Tibial nerve (tissue), 4 donors: ENCODE data around the gene BCAR3. TPM values are rescaled to one million over a fixed set of nuclear protein-coding genes. Genes with fewer than 3 reads are reported as not detected.

Experiments used
- DNase-seq, 2 donors: peaks; one replicate each; pipeline ENCODE4 v3.0.0-alpha.2; 2019; ENCODE audit warnings: low spot score in 2 of 2
- H3K27ac ChIP-seq, 4 donors: fragments of 200-600 bp; sonication (generic) in 3 of 4; one replicate each; pipeline ENCODE4 v1.5.1; 2017 to 2019; ENCODE audit warnings: mild to moderate bottlenecking in 1 of 4
- H3K27me3 ChIP-seq, 2 donors: fragments of 200-600 bp; sonication (generic) in 1 of 2; one replicate each; pipeline versions ENCODE4 v1.5.1 to v1.6.0; 2017 to 2019
- H3K36me3 ChIP-seq, 3 donors: fragments of 200-600 bp; sonication (generic); one replicate each; pipeline ENCODE4 v1.5.1; 2018 to 2019
- H3K4me1 ChIP-seq, 4 donors: fragments of 200-600 bp; sonication (generic) in 3 of 4; one replicate each; pipeline ENCODE4 v1.5.1; 2017 to 2019
- H3K4me3 ChIP-seq, 4 donors: fragments of 200-600 bp; sonication (generic) in 3 of 4; one replicate each; pipeline ENCODE4 v1.5.1; 2017 to 2019; ENCODE audit warnings: mild to moderate bottlenecking in 1 of 4, moderate library complexity in 1 of 4
- H3K9me3 ChIP-seq, 4 donors: fragments of 200-600 bp; sonication (generic) in 3 of 4; one replicate each; pipeline ENCODE4 v1.5.1; 2017 to 2019
- EP300 ChIP-seq, 2 donors: sonication (generic); formaldehyde crosslinking; IDR thresholded peaks; one replicate each; pipeline ENCODE4 v1.6.1; 2017; ENCODE audit warnings: antibody characterized with exemption in 2 of 2, mild to moderate bottlenecking in 1 of 2
- POLR2A ChIP-seq, 2 donors: fragments of 450-650 bp; IDR thresholded peaks; one replicate each; pipeline ENCODE4 v1.6.1; 2017; ENCODE audit warnings: antibody characterized with exemption in 2 of 2, mild to moderate bottlenecking in 2 of 2, moderate library complexity in 2 of 2
- WGBS, 2 donors: methylation state at CpG; one replicate each; pipeline ENCODE4 v1.1.5; 2018; 5-methylcytosine and 5-hydroxymethylcytosine counted together
- total RNA-seq, 4 donors: library from RNA; depleted of rRNA; stranded (reverse); fragments of >200 nt; gene quantifications; one replicate each; pipeline ENCODE4 v1.1.0, GENCODE V29; 2016
- TF ChIP-seq, protein P1 (sequence below), 5 experiments: fragments of 200-600 bp in 3 of 5; fragments of 450-650 bp in 2 of 5; sonication (generic) in 3 of 5; IDR thresholded peaks; one replicate each; pipeline ENCODE4 v1.5.1; 2016 to 2019; ENCODE audit warnings: antibody characterized with exemption in 5 of 5, mild to moderate bottlenecking in 3 of 5, moderate library complexity in 2 of 5

BCAR3 gene
- total RNA-seq, 4 donors from 2014 or later: 26.2 to 41.8 (median 36.5) TPM

- Histone ChIP-seq H3K36me3 (no peaks in the 10 kb centered on the region), H3K4me3 (no peak overlapping the region), H3K4me1 (peaks cover 0 to 17% (median 5%) of the 10 kb centered on the region in 4 donors), H3K27me3 (no peaks in the 10 kb centered on the region), H3K27ac (no peak overlapping the region), H3K9me3 (no peaks in the 10 kb centered on the region)
- TF ChIP-seq POLR2A (IDR thresholded peaks at IDR 0.05): no peak
- TF ChIP-seq, protein P1, sequence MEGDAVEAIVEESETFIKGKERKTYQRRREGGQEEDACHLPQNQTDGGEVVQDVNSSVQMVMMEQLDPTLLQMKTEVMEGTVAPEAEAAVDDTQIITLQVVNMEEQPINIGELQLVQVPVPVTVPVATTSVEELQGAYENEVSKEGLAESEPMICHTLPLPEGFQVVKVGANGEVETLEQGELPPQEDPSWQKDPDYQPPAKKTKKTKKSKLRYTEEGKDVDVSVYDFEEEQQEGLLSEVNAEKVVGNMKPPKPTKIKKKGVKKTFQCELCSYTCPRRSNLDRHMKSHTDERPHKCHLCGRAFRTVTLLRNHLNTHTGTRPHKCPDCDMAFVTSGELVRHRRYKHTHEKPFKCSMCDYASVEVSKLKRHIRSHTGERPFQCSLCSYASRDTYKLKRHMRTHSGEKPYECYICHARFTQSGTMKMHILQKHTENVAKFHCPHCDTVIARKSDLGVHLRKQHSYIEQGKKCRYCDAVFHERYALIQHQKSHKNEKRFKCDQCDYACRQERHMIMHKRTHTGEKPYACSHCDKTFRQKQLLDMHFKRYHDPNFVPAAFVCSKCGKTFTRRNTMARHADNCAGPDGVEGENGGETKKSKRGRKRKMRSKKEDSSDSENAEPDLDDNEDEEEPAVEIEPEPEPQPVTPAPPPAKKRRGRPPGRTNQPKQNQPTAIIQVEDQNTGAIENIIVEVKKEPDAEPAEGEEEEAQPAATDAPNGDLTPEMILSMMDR (IDR thresholded peaks at IDR 0.05): no peak
- no peak for TF ChIP-seq EP300 (IDR thresholded peaks at IDR 0.05)
- no peak for DNase-seq
- 88 to 100% methylated on average over 2 of the region's 2 CpGs for WGBS, 2 donors
These were observed 5.9 kb upstream of the BCAR3 start for GRCh38 chr1:93687542-93687941.

DNA sequence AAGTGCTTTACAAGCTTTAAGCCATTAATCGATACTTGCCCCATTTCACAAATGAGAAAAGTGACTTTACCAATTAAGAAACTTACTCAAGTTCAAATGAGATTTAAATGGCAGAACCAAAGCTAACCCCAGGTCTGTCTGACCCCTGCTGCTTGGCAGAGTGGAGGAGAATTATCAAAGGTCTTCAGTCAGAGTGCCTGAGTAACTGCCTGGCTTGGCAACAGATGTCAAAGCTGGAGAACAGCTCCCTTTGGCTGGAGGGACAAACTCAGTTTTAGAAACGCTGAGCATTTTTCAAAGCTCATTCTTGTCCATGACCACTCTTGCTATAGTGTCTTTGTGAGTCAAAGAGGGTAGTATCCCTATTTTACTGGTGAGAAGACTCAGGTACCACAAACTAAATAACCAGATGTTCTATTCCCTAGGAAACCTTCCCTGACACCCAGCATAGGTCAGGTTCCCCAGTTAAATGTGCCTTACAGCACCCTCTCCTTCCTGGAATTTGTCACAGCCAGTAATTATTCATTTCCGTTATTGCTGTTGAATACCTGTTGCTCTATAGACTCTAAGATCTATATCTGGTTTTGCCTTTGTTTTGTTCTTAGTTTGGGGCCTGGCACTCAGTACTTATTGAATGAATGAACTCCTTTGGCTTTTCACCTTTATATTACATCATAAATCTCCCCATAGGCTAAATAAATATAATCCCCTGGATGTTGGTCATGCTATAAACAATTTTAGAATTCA lies 5.0 kb upstream of the BCAR3 start:
- Histone ChIP-seq H3K4me1 (peaks cover 0 to 15% (median 3%) of the 10 kb centered on the region in 4 donors), H3K27ac (no peak overlapping the region), H3K36me3 (no peaks in the 10 kb centered on the region), H3K4me3 (no peak overlapping the region), H3K27me3 (no peaks in the 10 kb centered on the region), H3K9me3 (no peaks in the 10 kb centered on the region)
- DNase-seq: no peak
- WGBS, 2 donors: 79 to 80% methylated on average over 3 of the region's 3 CpGs
- TF ChIP-seq POLR2A (IDR thresholded peaks at IDR 0.05): no peak
- TF ChIP-seq, protein P1 (IDR thresholded peaks at IDR 0.05): no peak
- no peak for TF ChIP-seq EP300 (IDR thresholded peaks at IDR 0.05)

- 85 to 86% methylated on average over 1 of the region's 1 CpG for WGBS, 2 donors
These were observed 4.3 kb upstream of the BCAR3 start for GRCh38 chr1:93685918-93686317.

DNA sequence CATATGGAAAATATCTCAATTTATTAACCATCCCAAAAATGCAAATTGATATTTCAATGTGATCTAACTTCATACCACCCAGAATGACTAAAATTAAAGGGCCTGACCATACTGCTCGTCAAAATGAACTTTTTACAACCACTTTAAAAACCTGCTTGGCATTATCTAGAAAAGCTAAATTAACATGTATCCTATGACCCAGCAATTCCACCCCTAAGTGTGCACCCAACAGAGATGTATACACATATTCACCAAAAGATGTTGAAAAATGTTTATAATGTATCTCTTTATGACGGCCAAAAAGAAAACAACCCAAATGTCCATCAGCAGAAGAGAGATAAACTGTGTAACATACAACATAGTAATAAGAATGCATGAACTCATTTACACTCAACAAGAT lies 1.6 kb upstream of the BCAR3 start:
- TF ChIP-seq, protein P1 (IDR thresholded peaks at IDR 0.05): no peak
- TF ChIP-seq EP300 (IDR thresholded peaks at IDR 0.05): no peak
- no peak for TF ChIP-seq POLR2A (IDR thresholded peaks at IDR 0.05)
- DNase-seq: no peak
- no peak overlapping the region for H3K4me3 ChIP-seq
- H3K4me1 ChIP-seq: peaks cover 0 to 31% (median 10%) of the 10 kb centered on the region in 4 donors
- H3K27me3 ChIP-seq: no peaks in the 10 kb centered on the region
- no peak overlapping the region for H3K27ac ChIP-seq
- no peaks in the 10 kb centered on the region for H3K9me3 ChIP-seq
- H3K36me3 ChIP-seq: no peaks in the 10 kb centered on the region
- 89 to 94% methylated on average over 2 of the region's 2 CpGs for WGBS, 2 donors

More at GRCh38 chr1:93685918-93686317, 4.3 kb upstream of the BCAR3 start:
- DNase-seq: no peak
- no peak overlapping the region for H3K4me3 ChIP-seq
- no peak for TF ChIP-seq EP300 (IDR thresholded peaks at IDR 0.05)
- TF ChIP-seq, protein P1 (IDR thresholded peaks at IDR 0.05): no peak
- TF ChIP-seq POLR2A (IDR thresholded peaks at IDR 0.05): no peak
- H3K9me3 ChIP-seq: no peaks in the 10 kb centered on the region
- no peak overlapping the region for H3K27ac ChIP-seq
- no peaks in the 10 kb centered on the region for H3K36me3 ChIP-seq
- no peaks in the 10 kb centered on the region for H3K27me3 ChIP-seq
- peaks cover 0 to 8% (median 2%) of the 10 kb centered on the region in 4 donors for H3K4me1 ChIP-seq

GRCh38 chr1:93681989-93682412 lies 364 bp upstream of the BCAR3 start:
- H3K4me3 ChIP-seq: peak overlapping the region; percentile 66 to 90 (median 79)
- TF ChIP-seq EP300 (IDR thresholded peaks at IDR 0.05) (no peak), POLR2A (IDR thresholded peaks at IDR 0.05) (no peak)
- TF ChIP-seq, protein P1 (IDR thresholded peaks at IDR 0.05): no peak
- WGBS, 2 donors: 16 to 17% methylated on average over 12 of the region's 12 CpGs
- H3K27ac ChIP-seq: peak overlapping the region; percentile 77 to 96 (median 92)
- H3K4me1 ChIP-seq: peaks cover 0 to 43% (median 10%) of the 10 kb centered on the region in 4 donors
- H3K36me3 ChIP-seq: no peaks in the 10 kb centered on the region
- no peaks in the 10 kb centered on the region for H3K9me3 ChIP-seq
- DNase-seq: no peak
- no peaks in the 10 kb centered on the region for H3K27me3 ChIP-seq
